ENCODE results near the gene SND1.
A peak's percentile ranks its signal among the peaks of the same experiment; 100 is the strongest.

The SND1 gene

GRCh38 chr7:128115821-128116723 lies 464.1 kb downstream of the SND1 start:
- no peak for DNase-seq (ENCODE audit: low read depth in 2 of 2)

- no peak for DNase-seq (ENCODE audit: low read depth in 2 of 2)
Observed at GRCh38 chr7:128116740-128117139, 464.7 kb downstream of the SND1 start.

- DNase-seq (ENCODE audit: low read depth in 2 of 2): no peak
Observed at GRCh38 chr7:128117691-128118090, 465.7 kb downstream of the SND1 start.

- no peak for DNase-seq (ENCODE audit: low read depth in 2 of 2)
Observed at GRCh38 chr7:128119036-128119435, 467.0 kb downstream of the SND1 start.

GRCh38 chr7:128120116-128120515 lies 468.1 kb downstream of the SND1 start:
- no peak for DNase-seq (ENCODE audit: low read depth in 2 of 2)

- no peak for DNase-seq (ENCODE audit: low read depth in 2 of 2)
Observed at GRCh38 chr7:128120976-128121490, 469.0 kb downstream of the SND1 start.

- DNase-seq (ENCODE audit: low read depth in 2 of 2): no peak
Observed at GRCh38 chr7:128121711-128122530, 469.9 kb downstream of the SND1 start.

GRCh38 chr7:128122576-128123290 lies 470.7 kb downstream of the SND1 start:
- DNase-seq (ENCODE audit: low read depth in 2 of 2): no peak

- DNase-seq (ENCODE audit: low read depth in 2 of 2): no peak
Observed at GRCh38 chr7:128123291-128124037, 471.5 kb downstream of the SND1 start.

GRCh38 chr7:128124786-128125185 lies 472.8 kb downstream of the SND1 start:
- no peak for DNase-seq (ENCODE audit: low read depth in 2 of 2)

GRCh38 chr7:128125816-128126215 lies 473.8 kb downstream of the SND1 start:
- no peak for DNase-seq (ENCODE audit: low read depth in 2 of 2)

- no peak for DNase-seq (ENCODE audit: low read depth in 2 of 2)
Observed at GRCh38 chr7:128128401-128128800, 476.4 kb downstream of the SND1 start.

GRCh38 chr7:128129224-128129864 lies 477.4 kb downstream of the SND1 start:
- DNase-seq (ENCODE audit: low read depth in 2 of 2): no peak

GRCh38 chr7:128131115-128131514 lies 479.1 kb downstream of the SND1 start:
- no peak for DNase-seq (ENCODE audit: low read depth in 2 of 2)

- no peak for DNase-seq (ENCODE audit: low read depth in 2 of 2)
Observed at GRCh38 chr7:128131731-128132130, 479.7 kb downstream of the SND1 start.

GRCh38 chr7:128132426-128133069 lies 480.6 kb downstream of the SND1 start:
- no peak for DNase-seq (ENCODE audit: low read depth in 2 of 2)

- no peak for DNase-seq (ENCODE audit: low read depth in 2 of 2)
Observed at GRCh38 chr7:128135159-128135514, 483.1 kb downstream of the SND1 start.

GRCh38 chr7:128135515-128136214 lies 483.7 kb downstream of the SND1 start:
- peak; percentile 48 to 66 for DNase-seq (ENCODE audit: low read depth in 2 of 2)

GRCh38 chr7:128136215-128136597 lies 484.2 kb downstream of the SND1 start:
- no peak for DNase-seq (ENCODE audit: low read depth in 2 of 2)

GRCh38 chr7:128137181-128137580 lies 485.2 kb downstream of the SND1 start:
- no peak for DNase-seq (ENCODE audit: low read depth in 2 of 2)

Data from stimulated activated CD4-positive, alpha-beta T cell treated with anti-CD3 and anti-CD28 coated beads, Interleukin-4, amount 100 ng/mL, for 48 hours (primary cell).